Prostate gland (tissue), 2 donors: ENCODE measurements around the gene C5orf15. TPM values are rescaled to one million over a fixed set of nuclear protein-coding genes. Genes with fewer than 3 reads are reported as not detected.

ENCODE experiments used
- DNase-seq: peaks from one replicate; pipeline ENCODE4 v3.0.0-alpha.2; 2019; ENCODE audit warnings: low spot score
- H3K27ac ChIP-seq, 2 donors: fragments of 200-600 bp; sonication (generic); 2 replicates each; pipeline ENCODE4 v1.5.1; 2017 to 2019
- H3K27me3 ChIP-seq: fragments of 200-600 bp; sonication (generic); replicated peaks from 2 replicates; pipeline ENCODE4 v1.5.1; 2019; ENCODE audit not compliant: insufficient read depth
- H3K36me3 ChIP-seq, 2 donors: fragments of 200-600 bp; sonication (generic); 1 replicate in 1 of 2; 2 replicates in 1 of 2; pipeline versions ENCODE4 v1.5.1 to v1.8.1; 2017 to 2019
- H3K4me1 ChIP-seq: fragments of 200-600 bp; sonication (generic); replicated peaks from 2 replicates; pipeline ENCODE4 v1.5.1; 2019
- H3K4me3 ChIP-seq, 2 donors: fragments of 200-600 bp; sonication (generic); 2 replicates each; pipeline ENCODE4 v1.5.1; 2017 to 2019
- H3K9me3 ChIP-seq: fragments of 200-600 bp; sonication (generic); 2 replicates; pipeline ENCODE4 v1.5.1; 2017
- POLR2A ChIP-seq: fragments of 450-650 bp; IDR thresholded peaks from one replicate; pipeline ENCODE4 v1.6.1; 2016; ENCODE audit warnings: antibody characterized with exemption, mild to moderate bottlenecking
- POLR2AphosphoS5 ChIP-seq: sonication (generic); formaldehyde crosslinking; IDR thresholded peaks from one replicate; pipeline ENCODE4 v1.6.1; 2017; ENCODE audit warnings: antibody characterized with exemption
- WGBS: methylation state at CpG from one replicate; pipeline ENCODE4 v1.1.5; 2018; 5-methylcytosine and 5-hydroxymethylcytosine counted together
- intact Hi-C: fragments of 100-400 bp; cut with DNase I; formaldehyde crosslinking; loops from one replicate; pipeline ENCODE4 v1.14.2; 2022
- total RNA-seq, 2 donors: library from RNA; depleted of rRNA; stranded (reverse); fragments of >200 nt; gene quantifications; one replicate each; pipeline ENCODE4 v1.1.0, GENCODE V29; 2016
- TF ChIP-seq, protein P1 (sequence below), 4 experiments: fragments of 200-600 bp in 2 of 4; fragments of 450-650 bp in 2 of 4; sonication (generic) in 2 of 4; IDR thresholded peaks; 1 replicate in 3 of 4; 2 replicates in 1 of 4; pipeline ENCODE4 v1.5.1; 2016 to 2019; ENCODE audit warnings: antibody characterized with exemption in 4 of 4, mild to moderate bottlenecking in 2 of 4, moderate library complexity in 2 of 4

The C5orf15 gene
- total RNA-seq, 2 donors from 2014 or later, result 68.4 to 71.8 TPM

- DNase-seq, result no peak
- TF ChIP-seq POLR2A, result no peak
- TF ChIP-seq, protein P1, sequence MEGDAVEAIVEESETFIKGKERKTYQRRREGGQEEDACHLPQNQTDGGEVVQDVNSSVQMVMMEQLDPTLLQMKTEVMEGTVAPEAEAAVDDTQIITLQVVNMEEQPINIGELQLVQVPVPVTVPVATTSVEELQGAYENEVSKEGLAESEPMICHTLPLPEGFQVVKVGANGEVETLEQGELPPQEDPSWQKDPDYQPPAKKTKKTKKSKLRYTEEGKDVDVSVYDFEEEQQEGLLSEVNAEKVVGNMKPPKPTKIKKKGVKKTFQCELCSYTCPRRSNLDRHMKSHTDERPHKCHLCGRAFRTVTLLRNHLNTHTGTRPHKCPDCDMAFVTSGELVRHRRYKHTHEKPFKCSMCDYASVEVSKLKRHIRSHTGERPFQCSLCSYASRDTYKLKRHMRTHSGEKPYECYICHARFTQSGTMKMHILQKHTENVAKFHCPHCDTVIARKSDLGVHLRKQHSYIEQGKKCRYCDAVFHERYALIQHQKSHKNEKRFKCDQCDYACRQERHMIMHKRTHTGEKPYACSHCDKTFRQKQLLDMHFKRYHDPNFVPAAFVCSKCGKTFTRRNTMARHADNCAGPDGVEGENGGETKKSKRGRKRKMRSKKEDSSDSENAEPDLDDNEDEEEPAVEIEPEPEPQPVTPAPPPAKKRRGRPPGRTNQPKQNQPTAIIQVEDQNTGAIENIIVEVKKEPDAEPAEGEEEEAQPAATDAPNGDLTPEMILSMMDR (IDR thresholded peaks at IDR 0.05), result no peak
- no peak for TF ChIP-seq POLR2AphosphoS5
- intact Hi-C loops, result no loop called here
- Histone ChIP-seq H3K36me3 (peaks cover 0 to 9% of the 10 kb centered on the region in 2 donors), H3K27me3 (no peaks in the 10 kb centered on the region), H3K9me3 (no peaks in the 10 kb centered on the region), H3K4me3 (no peak overlapping the region), H3K4me1 (no peaks in the 10 kb centered on the region), H3K27ac (no peak overlapping the region)
- WGBS, result 88% methylated on average over 3 of the region's 3 CpGs
Measured at GRCh38 chr5:133985540-133986180, 17.2 kb upstream of the C5orf15 start.

- 89% methylated on average over 5 of the region's 5 CpGs for WGBS
- intact Hi-C loops, result no loop called here
- no peak overlapping the region for H3K4me3 ChIP-seq
- no peaks in the 10 kb centered on the region for H3K9me3 ChIP-seq
- DNase-seq, result no peak
- no peak overlapping the region for H3K27ac ChIP-seq
- H3K4me1 ChIP-seq, result no peaks in the 10 kb centered on the region
- H3K27me3 ChIP-seq, result no peaks in the 10 kb centered on the region
- H3K36me3 ChIP-seq, result peaks cover 0 to 8% of the 10 kb centered on the region in 2 donors
- TF ChIP-seq POLR2A (no peak), POLR2AphosphoS5 (no peak)
- TF ChIP-seq, protein P1 (IDR thresholded peaks at IDR 0.05), result no peak
Measured at GRCh38 chr5:133983674-133984073, 15.2 kb upstream of the C5orf15 start.

- 21% methylated on average over 1 of the region's 1 CpG for WGBS
- Histone ChIP-seq H3K4me1 (no peaks in the 10 kb centered on the region), H3K27ac (no peak overlapping the region), H3K9me3 (no peaks in the 10 kb centered on the region), H3K4me3 (no peak overlapping the region), H3K27me3 (no peaks in the 10 kb centered on the region), H3K36me3 (no peaks in the 10 kb centered on the region)
- DNase-seq, result no peak
- intact Hi-C loops, result no loop called here
- no peak for TF ChIP-seq POLR2AphosphoS5
- TF ChIP-seq POLR2A, result no peak
- TF ChIP-seq, protein P1 (IDR thresholded peaks at IDR 0.05), result no peak
Measured at GRCh38 chr5:133981714-133982113, 13.3 kb upstream of the C5orf15 start.

DNA sequence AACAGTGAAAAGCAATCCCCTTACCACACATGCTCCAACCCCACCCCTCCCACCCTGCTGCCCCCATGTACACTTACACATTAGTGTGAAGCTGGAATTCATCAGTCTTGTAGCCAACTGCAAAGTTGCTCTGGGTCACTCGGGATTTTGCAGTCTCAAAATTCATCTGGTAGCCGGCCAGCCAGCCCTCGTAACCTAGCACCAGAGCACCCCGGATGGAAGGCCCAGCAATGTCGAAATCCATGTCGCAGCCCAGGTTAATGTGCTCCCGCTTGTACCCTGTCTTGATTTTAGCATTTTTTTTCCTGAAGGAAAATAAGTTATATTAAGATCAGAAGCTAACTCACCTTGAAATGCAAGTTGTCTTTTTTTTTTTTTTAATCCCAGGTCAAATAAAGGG is 12.2 kb upstream of the C5orf15 start:
- no peak for TF ChIP-seq POLR2A
- no peak for TF ChIP-seq POLR2AphosphoS5
- TF ChIP-seq, protein P1 (IDR thresholded peaks at IDR 0.05), result no peak
- Histone ChIP-seq H3K27me3 (no peaks in the 10 kb centered on the region), H3K4me3 (no peak overlapping the region), H3K27ac (no peak overlapping the region), H3K9me3 (no peaks in the 10 kb centered on the region), H3K4me1 (no peaks in the 10 kb centered on the region), H3K36me3 (no peaks in the 10 kb centered on the region)
- intact Hi-C loops, result no loop called here
- DNase-seq, result no peak
- 80% methylated on average over 7 of the region's 7 CpGs for WGBS

GRCh38 chr5:133978943-133979342 is 10.5 kb upstream of the C5orf15 start:
- Histone ChIP-seq H3K4me3 (no peak overlapping the region), H3K4me1 (no peaks in the 10 kb centered on the region), H3K9me3 (no peaks in the 10 kb centered on the region), H3K27ac (no peak overlapping the region), H3K27me3 (no peaks in the 10 kb centered on the region), H3K36me3 (peaks cover 0 to 9% of the 10 kb centered on the region in 2 donors)
- intact Hi-C loops, result no loop called here
- TF ChIP-seq POLR2AphosphoS5 (no peak), POLR2A (no peak)
- TF ChIP-seq, protein P1 (IDR thresholded peaks at IDR 0.05), result no peak
- no peak for DNase-seq
- 88% methylated on average over 3 of the region's 3 CpGs for WGBS
